Stimulated activated CD8-positive, alpha-beta memory T cell treated with anti-CD3 and anti-CD28 coated beads, Interleukin-12 subunit alpha, Interleukin-12 subunit beta, amount 100 ng/mL, for 1 hour (primary cell): Measurements from ENCODE around the gene DDX55.
A peak's percentile ranks its signal among the peaks of the same experiment; 100 is the strongest.
"Not testable (repeated sequence)": the region's sequence is repeated elsewhere in the genome, so short reads cannot be mapped to it uniquely, and the experiment has no call there.

Source experiments
- DNase-seq: peaks from one replicate; pipeline ENCODE4 v3.0.0-alpha.2; 2020; ENCODE audit warnings: low read depth

DDX55 gene, protein sequence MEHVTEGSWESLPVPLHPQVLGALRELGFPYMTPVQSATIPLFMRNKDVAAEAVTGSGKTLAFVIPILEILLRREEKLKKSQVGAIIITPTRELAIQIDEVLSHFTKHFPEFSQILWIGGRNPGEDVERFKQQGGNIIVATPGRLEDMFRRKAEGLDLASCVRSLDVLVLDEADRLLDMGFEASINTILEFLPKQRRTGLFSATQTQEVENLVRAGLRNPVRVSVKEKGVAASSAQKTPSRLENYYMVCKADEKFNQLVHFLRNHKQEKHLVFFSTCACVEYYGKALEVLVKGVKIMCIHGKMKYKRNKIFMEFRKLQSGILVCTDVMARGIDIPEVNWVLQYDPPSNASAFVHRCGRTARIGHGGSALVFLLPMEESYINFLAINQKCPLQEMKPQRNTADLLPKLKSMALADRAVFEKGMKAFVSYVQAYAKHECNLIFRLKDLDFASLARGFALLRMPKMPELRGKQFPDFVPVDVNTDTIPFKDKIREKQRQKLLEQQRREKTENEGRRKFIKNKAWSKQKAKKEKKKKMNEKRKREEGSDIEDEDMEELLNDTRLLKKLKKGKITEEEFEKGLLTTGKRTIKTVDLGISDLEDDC

DNA sequence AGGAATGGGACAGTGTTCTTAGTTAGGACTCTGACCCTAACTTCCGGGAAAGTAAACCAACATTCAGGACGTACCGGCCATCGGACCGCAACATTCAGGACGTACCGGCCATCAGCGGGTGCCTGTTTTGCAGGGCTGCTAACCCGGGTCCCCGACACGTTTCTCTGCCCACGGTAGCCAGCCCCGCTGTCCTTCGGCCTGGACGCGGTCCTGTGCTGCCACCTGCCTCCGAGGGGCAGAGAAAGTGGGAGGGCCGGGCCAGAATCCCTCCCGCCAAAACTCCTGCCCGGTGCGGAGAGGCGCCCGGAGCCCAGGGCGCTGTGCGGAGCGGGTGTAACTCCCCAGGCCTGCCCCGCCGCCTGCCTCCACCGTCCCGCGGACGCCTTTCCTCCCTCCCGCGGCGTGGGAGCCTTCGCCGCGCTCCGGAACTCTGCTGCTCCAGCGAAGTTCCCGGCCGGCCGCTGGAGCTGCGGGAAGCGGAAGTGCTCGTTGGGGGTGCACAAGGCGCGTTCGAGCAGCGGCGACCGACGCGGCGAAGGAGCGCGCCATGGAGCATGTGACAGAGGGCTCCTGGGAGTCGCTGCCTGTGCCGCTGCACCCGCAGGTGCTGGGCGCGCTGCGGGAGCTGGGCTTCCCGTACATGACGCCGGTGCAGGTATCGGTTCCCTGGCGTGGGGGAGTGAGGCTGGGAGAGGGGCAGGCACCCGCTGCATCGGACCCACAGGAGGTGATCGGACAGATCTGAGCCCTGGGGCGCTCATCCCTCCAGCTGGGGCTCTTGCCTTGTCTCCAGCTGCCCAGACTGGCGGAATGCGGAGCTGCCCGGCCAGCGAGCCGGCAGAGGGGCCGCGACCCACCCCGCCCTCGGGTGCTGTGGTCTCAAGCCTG lies at the start of gene DDX55:
Gene DDX55 (plus strand): TSS at position 498 of the 888 bp plus-strand sequence. CDS start 50 bp downstream, at position 548.
- DNase-seq, result peak; percentile 72

DNA sequence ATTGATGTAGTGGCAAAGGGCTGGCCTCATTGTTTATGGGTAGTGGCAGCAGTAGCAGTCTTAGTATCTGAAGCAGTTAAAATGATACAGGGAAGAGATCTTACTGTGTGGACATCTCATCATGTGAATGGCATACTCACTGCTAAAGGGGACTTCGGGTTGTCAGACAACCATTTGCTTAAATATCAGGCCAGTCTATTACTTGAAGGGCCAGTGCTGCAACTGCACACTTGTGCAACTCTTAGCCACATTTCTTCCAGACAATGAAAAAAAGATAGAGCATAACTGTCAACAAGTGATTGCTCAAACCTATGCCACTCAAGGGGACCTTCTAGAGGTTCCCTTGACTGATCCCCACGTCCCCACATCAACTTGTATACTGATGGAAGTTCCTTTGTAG lies 47.8 kb upstream of the DDX55 start:
- DNase-seq, result not testable (repeated sequence)

DNA sequence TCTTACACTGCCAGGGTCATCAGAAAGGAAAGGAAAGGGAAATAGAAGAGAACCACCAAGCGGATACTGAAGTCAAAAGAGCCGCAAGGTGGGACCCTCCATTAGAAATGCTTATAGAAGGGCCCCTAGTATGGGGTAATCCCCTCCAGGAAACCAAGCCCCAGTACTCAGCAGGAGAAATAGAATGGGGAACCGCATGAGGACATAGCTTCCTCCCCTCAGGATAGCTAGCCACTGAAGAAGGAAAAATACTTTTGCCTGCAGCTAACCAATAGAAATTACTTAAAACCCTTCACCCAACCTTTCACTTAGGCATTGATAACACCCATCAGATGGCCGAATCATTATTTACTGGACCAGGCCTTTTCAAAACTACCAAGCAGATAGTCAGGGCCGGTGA lies 47.1 kb upstream of the DDX55 start:
- DNase-seq, result not testable (repeated sequence)

DNA sequence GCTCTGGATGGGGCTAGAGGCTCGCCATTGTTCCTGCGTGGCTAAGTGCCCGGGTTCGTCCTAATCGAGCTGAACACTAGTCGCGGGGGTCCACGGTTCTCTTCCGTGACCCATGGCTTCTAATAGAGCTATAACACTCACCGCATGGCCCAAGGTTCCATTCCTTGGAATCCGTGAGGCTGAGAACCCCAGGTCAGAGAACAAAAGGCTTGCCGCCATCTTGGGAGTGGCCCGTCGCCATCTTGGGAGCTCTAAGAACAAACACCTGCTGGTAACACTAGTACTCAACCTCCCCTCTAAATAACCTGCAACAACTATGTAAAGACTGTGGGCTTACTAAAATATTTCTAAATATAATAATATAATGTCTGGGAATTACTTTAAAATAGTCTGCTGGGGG lies 43.4 kb upstream of the DDX55 start:
- not testable (repeated sequence) for DNase-seq

DNA sequence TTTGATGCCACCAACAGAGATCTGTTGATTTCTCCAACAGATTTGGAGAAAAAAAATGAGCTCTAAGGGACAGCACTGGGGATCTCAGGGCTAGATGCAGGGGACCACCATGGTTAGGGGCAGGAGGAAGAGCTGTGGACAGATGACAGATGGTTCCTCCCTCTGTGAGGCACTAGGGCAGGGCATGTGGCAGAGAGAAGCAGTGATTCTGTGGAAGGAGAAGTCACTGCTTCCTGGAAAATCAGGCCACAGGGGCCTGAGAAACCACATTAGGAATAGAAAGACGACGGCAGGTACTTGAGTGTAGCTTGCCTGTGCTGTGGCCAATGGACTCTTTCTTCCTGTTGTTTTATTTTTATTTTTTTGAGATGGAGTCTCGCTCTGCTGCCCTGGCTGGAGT lies 42.4 kb upstream of the DDX55 start:
- no peak for DNase-seq

DNA sequence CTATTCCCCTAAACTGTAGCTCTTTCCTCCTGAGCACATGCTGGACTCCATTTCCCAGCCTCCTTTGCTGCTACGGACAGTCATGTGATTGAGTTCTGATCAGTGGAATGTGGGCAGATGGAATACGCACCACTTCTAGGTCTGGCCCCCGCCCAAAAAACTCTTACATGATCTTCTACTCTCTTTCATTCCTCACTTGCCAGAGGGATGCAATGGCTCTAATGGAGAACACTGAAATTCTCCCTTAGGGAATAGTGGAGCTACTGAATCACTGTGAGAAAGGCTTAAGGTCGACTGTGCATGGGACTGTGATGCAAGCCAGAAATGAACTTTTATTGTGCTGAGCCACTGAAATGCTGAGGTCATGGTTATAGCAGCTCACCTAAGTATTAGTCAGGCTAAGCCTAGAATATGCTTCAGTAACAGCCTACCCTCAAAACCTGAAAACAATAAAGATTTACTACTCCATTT lies 30.5 kb upstream of the DDX55 start:
- no peak for DNase-seq

DNA sequence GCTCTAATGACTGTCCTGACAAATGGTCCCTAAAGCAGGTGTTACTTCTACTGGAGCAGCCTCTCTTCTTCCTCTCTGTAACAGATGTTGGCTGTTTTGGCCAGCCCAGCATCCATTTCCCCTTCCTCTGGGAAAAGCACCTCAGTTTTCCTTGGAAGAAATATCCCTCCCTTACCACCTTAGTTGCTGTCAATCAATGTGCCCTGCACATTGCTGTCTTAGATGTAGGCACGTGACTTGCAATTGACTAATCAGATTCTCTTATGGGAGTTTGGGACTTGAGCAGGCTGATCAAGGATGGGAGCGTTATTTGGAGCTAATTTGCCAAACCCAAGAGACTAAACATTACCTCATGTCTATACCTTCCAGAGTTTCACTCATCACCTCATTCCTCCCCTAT lies 29.5 kb upstream of the DDX55 start:
- DNase-seq, result no peak

DNA sequence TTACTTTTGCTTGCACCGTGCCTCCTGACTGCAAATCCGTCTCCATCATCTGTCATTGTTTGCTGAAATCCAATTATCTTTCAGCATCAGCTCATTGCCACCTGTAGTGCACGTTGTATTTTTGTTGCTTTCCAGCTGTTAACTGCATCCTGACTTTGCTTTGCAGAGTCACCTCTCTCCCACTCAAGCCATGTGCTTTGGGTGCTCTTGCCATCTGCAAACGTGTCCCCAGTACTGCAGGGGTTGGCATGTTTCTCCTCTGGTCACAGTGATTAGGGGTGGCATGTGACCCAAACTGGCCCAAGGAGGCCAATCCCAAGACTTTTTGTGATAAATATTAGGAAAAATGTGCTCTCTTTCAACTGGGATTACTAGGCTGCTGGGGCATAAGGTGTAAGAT lies 28.0 kb upstream of the DDX55 start:
- DNase-seq, result no peak

DNA sequence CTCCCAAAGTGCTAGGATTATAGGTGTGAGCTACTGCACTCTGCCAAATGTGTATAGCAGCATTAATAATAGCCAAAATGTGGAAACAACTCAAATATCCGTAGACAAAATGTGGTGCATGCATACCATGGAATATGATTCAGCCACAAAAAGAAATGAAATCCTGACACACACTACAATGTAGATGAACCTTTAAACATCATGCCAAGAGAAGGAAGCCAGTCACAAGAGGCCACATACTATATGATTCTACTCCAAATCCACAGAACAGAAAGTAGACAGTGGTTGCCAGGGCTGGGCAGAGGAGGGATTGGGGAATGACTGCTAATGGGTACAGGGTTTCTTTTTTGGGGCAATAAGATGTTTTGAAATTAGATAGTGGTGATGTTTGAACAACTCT lies 25.3 kb upstream of the DDX55 start:
- no peak for DNase-seq

DNA sequence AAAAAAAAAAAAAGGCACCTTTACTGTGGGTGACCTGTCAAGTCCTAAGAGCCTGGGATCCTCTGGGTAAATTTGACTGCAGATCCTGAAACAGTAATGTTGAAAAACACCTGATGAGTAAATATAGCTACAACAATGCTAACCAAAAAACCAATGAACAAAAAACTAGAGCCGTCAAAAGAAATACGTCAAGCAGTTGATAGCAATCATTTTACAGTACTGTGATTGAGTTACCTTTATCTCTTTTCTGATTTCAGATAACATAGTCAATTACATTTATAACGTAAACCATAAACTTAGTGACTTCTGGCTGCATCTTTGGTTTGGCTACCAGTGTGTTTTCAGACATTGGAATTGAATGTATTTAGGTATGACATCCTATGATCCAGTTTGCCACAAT lies 23.7 kb upstream of the DDX55 start:
- no peak for DNase-seq

DNA sequence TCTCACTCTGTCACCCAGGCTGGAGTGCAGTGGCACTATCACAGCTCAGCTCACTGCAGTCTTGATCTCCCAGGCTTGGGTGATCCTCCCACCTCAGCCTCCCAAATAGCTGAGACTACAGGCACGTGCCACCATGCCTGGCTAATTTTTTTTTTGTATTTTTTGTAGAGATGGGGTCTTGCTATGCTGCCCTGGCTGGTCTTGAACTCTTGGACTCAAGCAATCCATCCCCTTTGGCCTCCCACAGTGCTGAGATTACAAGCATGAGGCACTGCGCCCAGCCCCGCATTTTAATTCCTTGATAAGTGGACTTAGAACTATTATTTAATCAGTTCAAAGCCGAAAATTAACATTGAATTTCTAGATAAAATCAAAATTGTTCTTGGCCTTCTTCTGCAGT lies 23.1 kb upstream of the DDX55 start:
- DNase-seq, result not testable (repeated sequence)

DNA sequence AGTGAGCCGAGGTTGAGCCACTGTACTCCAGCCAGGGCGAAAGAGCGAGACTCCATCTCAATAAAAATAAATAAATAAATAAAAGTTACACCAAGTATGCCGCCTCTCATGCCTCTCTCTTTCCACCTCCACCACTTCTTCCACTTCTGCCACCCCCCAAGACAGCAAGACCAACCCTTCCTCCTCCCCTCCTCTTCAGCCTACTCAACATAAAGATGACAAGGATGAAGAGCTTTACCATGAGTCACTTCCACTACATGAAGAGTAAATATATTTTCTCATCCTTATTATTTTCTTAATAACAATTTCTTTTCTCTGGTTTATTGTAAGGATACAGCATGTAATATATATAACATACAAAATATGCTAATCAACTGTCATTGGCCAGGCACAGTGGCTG lies 21.1 kb upstream of the DDX55 start:
- no peak for DNase-seq

DNA sequence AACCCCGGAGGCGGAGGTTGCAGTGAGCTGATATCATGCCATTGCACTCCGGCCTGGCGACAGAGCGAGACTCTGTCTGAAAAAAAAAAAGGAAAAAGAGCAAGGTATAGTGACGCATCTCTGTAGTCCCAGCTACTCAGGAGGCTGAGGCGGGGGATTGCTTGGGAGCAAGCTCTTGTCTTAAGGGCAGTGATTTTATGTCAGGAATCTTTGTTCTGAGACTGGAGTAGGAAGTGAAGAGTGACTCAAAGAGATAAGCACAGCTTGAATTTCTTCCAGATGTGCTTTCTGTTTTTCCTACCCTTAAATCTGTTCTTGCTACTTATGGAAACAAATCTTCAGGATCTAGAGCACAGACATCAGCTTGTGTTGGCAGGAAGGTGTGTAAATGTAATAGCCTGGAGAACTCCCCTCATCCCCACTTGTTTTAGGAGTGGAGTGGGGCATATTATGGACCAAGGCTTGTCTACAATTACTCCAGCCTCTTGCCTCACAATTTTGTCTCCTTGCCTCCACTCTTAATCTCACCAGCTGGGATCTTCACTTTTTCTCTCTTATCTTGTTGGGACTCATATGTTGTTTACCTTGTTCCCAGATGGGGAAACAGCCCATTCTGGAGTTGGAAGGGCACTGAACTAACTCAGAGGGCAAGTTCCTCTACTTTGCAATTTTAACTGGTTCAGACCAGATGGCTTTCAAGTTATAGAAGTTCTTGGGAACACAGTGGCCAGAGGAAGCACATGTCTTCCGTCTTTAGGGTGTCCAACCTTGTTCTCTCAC lies 10.0 kb upstream of the DDX55 start:
- no peak for DNase-seq

DNA sequence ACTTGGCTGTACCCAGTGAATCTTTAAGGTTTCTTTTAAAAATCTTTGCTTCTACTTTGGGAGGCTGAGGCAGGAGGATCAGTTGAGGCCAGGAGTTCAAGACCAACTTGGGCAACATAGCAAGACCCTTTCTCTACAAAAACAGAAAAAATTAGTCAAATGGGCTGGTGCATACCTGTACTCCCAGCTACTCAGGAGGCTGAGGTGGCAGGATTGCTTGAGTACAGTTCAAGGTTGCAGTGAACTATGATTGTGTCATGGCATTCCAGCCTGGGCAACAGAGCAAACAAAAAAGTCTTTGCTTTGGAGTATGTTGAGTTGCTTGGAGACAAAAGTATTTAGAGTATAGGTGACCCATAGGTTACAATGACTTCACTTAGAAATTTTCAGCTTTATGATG lies 6.2 kb upstream of the DDX55 start:
- DNase-seq, result no peak

DNA sequence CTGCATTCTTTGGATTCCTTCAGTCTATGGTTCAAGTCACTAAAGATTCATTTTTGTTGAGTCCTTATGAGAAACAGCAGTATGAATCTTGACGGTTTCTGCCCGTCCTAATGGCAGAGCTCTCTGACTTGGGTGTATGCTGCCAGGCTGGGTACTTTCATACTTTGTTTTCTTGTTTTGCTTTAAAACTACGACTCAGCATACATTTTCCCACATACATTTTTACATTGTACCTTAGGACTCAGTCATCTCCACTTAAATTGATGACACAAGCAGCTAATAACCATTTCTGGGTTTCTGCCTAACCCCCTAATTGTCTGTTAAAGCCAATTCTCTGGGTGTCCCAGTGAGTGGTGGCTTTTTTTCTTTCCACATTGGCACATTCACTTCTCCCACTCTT lies 4.8 kb upstream of the DDX55 start:
- DNase-seq, result no peak

DNA sequence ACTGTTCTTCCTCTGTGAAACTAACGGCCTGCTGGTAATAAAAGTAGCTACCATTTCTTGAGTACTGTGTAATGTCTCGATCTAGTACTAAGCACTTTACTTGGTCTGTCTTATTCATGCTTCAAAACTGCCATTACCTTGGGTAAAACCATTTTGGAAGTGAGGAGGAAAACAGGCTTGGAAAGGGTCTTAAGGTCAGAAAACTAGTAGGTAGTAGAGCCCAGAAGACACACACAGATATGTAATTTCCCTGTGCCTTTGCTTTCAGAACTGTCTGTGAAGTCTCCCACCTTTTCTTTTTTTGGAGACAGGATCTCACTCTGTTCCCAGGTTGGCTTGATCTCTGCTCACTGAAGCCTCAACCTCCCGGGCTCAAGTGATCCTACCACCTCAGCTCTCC lies 3.4 kb upstream of the DDX55 start:
- no peak for DNase-seq

DNA sequence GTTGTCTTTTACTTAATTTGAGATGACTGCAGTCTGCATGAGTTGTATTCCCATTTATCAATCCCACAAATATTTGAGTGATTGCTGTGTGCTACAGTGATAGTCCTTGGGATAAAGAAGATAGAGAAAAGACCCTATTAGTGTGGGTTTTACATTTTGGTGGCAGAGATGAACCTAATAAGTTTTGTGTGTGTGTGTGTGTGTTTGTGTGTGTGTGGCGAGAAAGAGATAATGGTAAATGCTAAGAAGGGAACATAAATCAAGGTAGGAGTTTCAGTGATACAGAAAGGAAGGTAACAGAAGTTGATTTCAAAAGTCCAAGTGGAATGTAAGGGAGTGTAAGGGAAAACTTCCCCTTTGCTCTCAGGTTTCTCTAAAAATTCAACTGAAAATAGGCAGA lies 2.6 kb upstream of the DDX55 start:
- no peak for DNase-seq

DNA sequence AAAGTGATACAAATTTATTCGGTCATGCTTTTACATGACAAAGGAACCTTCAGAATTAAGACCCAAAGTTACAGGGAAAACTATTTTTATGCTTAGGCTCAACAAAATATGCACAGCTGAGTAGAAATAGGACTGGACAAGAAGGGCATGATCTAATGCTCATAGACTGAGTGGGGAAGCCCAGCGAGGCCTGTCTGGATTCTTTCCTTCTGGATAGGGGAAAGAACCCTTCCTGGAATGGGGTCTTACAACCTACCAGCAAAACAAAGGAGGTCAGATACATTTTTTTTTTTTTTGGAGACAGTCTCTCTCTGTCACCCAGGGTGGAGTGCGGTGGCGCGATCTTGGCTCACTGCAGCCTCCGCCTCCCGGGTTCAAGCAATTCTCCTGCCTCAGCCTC lies 2.2 kb upstream of the DDX55 start:
- no peak for DNase-seq

DNA sequence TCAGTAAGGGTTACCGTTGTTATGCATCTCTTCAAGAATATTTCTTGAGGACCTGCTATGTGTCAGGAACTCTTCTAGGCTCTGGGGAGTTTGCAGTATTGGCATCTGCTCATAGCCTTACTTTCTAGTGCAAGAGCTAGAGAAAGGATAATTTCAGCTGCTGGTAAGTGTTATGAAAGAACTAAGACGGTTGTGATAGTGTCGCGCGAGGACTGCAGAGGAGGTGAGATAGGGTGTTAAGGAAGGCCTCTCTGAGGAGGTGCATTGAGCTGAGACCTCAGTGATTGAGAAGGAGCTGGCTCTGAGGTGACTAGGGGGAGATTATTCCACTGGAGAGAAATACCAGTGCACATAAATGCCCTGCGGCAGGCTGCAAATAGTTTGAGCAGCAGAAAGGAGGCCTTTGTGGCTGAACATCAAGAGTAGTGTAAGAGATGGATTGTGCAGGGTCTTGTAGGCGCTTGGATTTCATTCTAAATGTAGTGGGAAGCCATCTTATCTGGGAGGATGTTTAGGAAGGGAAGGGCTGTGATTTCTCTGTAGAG lies 824 bp downstream of the DDX55 start:
- no peak for DNase-seq

DNA sequence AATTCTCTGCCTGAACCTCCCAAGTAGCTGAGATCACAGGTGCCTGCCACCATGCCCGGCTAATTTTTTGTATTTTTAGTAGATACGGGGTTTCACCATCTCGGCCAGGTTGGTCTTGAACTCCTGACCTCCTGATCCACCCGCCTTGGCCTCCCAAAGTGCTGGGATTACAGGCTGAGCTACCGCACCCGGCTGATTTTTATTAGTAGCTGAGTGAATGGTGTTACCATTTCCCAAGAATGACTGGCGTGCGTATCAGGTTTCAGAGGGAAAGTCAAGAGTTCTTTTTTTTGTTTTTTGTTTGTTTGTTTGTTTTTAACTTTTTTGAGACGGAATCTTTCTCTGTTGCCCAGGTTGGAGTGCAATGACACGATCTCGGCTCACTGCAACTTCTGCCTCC lies 1.6 kb downstream of the DDX55 start:
- DNase-seq, result not testable (repeated sequence)

DNA sequence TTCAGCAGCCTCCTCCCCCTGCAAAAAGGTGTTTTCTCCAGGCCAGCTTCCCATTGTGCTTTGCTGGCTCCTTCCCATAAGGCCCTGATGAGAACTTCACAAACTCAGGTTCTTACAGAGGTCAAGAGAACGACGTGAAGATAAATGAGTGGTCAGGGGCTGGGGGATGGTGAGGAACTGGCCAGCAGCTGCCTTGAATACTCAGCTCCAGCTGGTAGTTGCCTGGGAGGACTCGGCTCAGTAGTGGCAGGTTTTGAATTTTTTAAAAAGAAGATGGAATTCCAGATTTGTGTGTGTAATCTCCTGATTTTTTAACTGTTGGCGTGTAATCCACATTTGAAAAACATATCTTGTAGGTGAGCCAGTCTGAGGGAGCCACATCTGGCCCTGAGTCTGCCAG lies 5.9 kb downstream of the DDX55 start:
- no peak for DNase-seq

DNA sequence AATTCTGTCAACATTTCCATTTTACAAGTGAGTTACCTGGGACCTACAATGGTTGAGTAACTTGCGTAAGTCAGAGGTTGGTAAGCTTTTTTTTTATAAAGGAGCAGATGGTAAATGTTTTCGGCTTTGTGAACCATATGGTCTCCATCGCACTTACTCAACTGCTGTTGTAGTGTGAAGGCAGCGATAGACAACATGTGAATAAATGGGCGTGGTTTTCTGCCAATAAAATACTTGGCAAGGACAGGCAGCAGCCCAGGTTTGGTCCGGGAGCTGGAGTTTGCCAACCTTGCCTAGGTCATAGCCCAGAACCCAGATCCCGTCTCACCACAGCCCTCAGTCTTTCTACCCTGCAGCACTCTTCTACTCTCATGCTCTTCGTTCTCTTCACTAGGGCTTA lies 6.3 kb downstream of the DDX55 start:
- no peak for DNase-seq
